HEK293 (cell line): ENCODE data around the gene LRRC51.

Experiments used
- ATF2 ChIP-seq: fragments of 450-650 bp; formaldehyde crosslinking; IDR thresholded peaks from 2 replicates; pipeline ENCODE4 v1.5.1; 2016; ENCODE audit warnings: missing biosample characterization, missing genetic modification characterization, low read depth
- HOXA7 ChIP-seq: sonication (generic); formaldehyde crosslinking; IDR thresholded peaks from 2 replicates; pipeline ENCODE4 v1.8.1; 2022; ENCODE audit warnings: missing genetic modification reagents, borderline replicate concordance
- PATZ1 ChIP-seq: fragments of 450-650 bp; formaldehyde crosslinking; IDR thresholded peaks from 2 replicates; pipeline ENCODE4 v1.5.1; 2016; ENCODE audit warnings: missing biosample characterization, missing genetic modification characterization
- REST ChIP-seq: fragments of 450-650 bp; formaldehyde crosslinking; IDR thresholded peaks from 2 replicates; pipeline ENCODE4 v1.5.1; 2016; ENCODE audit warnings: missing biosample characterization, missing genetic modification characterization
- ZBTB17 ChIP-seq: fragments of 450-650 bp; formaldehyde crosslinking; IDR thresholded peaks from 2 replicates; pipeline ENCODE4 v1.5.1; 2016; ENCODE audit warnings: missing biosample characterization, missing genetic modification characterization
- ZNF274 ChIP-seq, 2 experiments: fragments of 200-500 bp in 1 of 2; fragments of 450-650 bp in 1 of 2; sonication (Bioruptor generic) in 1 of 2; formaldehyde crosslinking in 1 of 2; IDR thresholded peaks; 2 replicates each; pipeline versions ENCODE4 v1.5.1 to v1.6.1; 2014 to 2016; ENCODE audit warnings: borderline replicate concordance in 1 of 2, inconsistent platforms in 1 of 2, low read length in 1 of 2, missing biosample characterization in 1 of 2, missing genetic modification characterization in 1 of 2
- ZNF362 ChIP-seq: fragments of 450-650 bp; formaldehyde crosslinking; IDR thresholded peaks from 2 replicates; pipeline ENCODE4 v1.5.1; 2016; ENCODE audit warnings: missing biosample characterization, missing genetic modification characterization
- ZNF549 ChIP-seq: fragments of 450-650 bp; IDR thresholded peaks from 2 replicates; pipeline ENCODE4 v1.5.1; 2018; ENCODE audit warnings: missing biosample characterization, missing genetic modification characterization, mild to moderate bottlenecking, inconsistent platforms, moderate library complexity
- ZNF677 ChIP-seq: fragments of 450-650 bp; IDR thresholded peaks from 2 replicates; pipeline ENCODE4 v1.5.0; 2018; ENCODE audit warnings: missing biosample characterization, mild to moderate bottlenecking, missing genetic modification characterization, moderate library complexity
- ZNF776 ChIP-seq: fragments of 450-650 bp; formaldehyde crosslinking; IDR thresholded peaks from 2 replicates; pipeline ENCODE4 v1.5.0; 2017; ENCODE audit warnings: missing biosample characterization, missing genetic modification characterization, borderline replicate concordance
- ZNF785 ChIP-seq: fragments of 450-650 bp; formaldehyde crosslinking; IDR thresholded peaks from 2 replicates; pipeline ENCODE4 v1.5.1; 2016; ENCODE audit warnings: missing biosample characterization, missing genetic modification characterization
- ZSCAN16 ChIP-seq: fragments of 450-650 bp; formaldehyde crosslinking; IDR thresholded peaks from 2 replicates; pipeline ENCODE4 v1.5.1; 2016; ENCODE audit warnings: missing biosample characterization, missing genetic modification characterization
- TF ChIP-seq, protein P1 (sequence below): fragments of 450-650 bp; formaldehyde crosslinking; IDR thresholded peaks from 2 replicates; pipeline ENCODE4 v1.5.1; 2016; ENCODE audit warnings: missing biosample characterization, missing genetic modification characterization

DNA sequence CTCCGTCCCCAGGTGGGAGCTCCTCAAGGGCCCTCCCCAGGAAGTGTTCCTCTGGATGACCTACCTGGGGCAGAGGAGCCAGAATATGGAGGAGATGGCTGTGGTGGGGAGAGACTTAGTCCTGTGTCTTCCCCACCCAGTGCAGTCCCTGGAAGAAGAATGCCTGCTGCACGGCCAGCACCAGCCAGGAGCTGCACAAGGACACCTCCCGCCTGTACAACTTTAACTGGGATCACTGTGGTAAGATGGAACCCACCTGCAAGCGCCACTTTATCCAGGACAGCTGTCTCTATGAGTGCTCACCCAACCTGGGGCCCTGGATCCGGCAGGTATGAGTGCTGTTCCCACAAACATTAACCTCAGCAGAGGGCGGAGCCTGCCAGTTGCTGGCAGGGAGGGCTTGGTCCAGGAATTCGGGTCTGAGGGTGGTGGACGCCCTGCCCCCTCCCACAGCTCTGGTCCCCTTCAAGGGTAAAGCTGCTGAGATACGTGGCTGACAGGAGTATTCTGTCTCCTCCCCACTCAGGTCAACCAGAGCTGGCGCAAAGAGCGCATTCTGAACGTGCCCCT lies 58.3 kb downstream of the LRRC51 start:
- TF ChIP-seq REST (no peak), PATZ1 (tag by site-specific recombination) (no peak), ZSCAN16 (tag by site-specific recombination) (no peak), ZBTB17 (tag by site-specific recombination) (no peak), ATF2 (tag by site-specific recombination) (no peak), ZNF274 (IDR thresholded peaks at IDR 0.05; ENCODE audit: low read length) (no peak), ZNF274 (tag by site-specific recombination; IDR thresholded peaks at IDR 0.05; ENCODE audit: borderline replicate concordance) (no peak), ZNF677 (tag by site-specific recombination) (no peak), ZNF776 (tag by site-specific recombination) (no peak), ZNF785 (tag by site-specific recombination) (no peak), ZNF362 (no peak), ZNF549 (tag by site-specific recombination) (no peak), HOXA7 (CRISPR knock-in tag) (no peak)
- TF ChIP-seq, protein P1, sequence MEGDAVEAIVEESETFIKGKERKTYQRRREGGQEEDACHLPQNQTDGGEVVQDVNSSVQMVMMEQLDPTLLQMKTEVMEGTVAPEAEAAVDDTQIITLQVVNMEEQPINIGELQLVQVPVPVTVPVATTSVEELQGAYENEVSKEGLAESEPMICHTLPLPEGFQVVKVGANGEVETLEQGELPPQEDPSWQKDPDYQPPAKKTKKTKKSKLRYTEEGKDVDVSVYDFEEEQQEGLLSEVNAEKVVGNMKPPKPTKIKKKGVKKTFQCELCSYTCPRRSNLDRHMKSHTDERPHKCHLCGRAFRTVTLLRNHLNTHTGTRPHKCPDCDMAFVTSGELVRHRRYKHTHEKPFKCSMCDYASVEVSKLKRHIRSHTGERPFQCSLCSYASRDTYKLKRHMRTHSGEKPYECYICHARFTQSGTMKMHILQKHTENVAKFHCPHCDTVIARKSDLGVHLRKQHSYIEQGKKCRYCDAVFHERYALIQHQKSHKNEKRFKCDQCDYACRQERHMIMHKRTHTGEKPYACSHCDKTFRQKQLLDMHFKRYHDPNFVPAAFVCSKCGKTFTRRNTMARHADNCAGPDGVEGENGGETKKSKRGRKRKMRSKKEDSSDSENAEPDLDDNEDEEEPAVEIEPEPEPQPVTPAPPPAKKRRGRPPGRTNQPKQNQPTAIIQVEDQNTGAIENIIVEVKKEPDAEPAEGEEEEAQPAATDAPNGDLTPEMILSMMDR = no peak
